ENCODE measurements around the gene IQCE. TPM values are rescaled to one million over a fixed set of nuclear protein-coding genes. Genes with fewer than 3 reads are reported as not detected.

IQCE gene
- total RNA-seq, 1 donor from 2014 or later = 12.0 TPM

DNA sequence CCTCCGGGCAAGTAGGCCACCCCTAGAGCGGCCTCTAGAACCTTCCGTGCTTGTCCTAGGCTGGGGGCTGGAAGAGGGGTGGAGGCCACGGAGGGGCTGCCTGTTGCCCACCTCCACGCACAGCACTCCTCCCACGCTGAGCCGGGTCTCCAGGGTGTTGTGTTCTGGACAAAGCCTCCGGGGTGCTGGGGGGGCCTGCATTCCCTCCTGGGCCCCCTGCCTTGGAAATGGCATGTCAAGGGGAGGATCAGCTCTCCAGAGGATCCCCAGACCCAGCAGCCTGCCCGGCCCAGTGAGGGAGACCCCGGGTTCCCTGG is 64.9 kb downstream of the IQCE start:
- no peaks in the 10 kb centered on the region for H3K36me3 Mint-ChIP-seq (ENCODE audit: unreplicated experiment)
- peaks cover 6% of the 10 kb centered on the region for H3K4me1 Mint-ChIP-seq (ENCODE audit: low read depth, unreplicated experiment)
- H3K27me3 Mint-ChIP-seq (ENCODE audit: unreplicated experiment) = peaks cover 3% of the 10 kb centered on the region
- H3K4me3 Mint-ChIP-seq (ENCODE audit: unreplicated experiment) = no peak overlapping the region
- no peak overlapping the region for H3K27ac Mint-ChIP-seq (ENCODE audit: unreplicated experiment)
- no peak for DNase-seq
- TF ChIP-seq, protein P1, sequence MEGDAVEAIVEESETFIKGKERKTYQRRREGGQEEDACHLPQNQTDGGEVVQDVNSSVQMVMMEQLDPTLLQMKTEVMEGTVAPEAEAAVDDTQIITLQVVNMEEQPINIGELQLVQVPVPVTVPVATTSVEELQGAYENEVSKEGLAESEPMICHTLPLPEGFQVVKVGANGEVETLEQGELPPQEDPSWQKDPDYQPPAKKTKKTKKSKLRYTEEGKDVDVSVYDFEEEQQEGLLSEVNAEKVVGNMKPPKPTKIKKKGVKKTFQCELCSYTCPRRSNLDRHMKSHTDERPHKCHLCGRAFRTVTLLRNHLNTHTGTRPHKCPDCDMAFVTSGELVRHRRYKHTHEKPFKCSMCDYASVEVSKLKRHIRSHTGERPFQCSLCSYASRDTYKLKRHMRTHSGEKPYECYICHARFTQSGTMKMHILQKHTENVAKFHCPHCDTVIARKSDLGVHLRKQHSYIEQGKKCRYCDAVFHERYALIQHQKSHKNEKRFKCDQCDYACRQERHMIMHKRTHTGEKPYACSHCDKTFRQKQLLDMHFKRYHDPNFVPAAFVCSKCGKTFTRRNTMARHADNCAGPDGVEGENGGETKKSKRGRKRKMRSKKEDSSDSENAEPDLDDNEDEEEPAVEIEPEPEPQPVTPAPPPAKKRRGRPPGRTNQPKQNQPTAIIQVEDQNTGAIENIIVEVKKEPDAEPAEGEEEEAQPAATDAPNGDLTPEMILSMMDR (IDR thresholded peaks at IDR 0.05; ENCODE audit: partially characterized antibody, unreplicated experiment) = no peak
- H3K9me3 Mint-ChIP-seq (ENCODE audit: unreplicated experiment) = peaks cover 7% of the 10 kb centered on the region

DNA sequence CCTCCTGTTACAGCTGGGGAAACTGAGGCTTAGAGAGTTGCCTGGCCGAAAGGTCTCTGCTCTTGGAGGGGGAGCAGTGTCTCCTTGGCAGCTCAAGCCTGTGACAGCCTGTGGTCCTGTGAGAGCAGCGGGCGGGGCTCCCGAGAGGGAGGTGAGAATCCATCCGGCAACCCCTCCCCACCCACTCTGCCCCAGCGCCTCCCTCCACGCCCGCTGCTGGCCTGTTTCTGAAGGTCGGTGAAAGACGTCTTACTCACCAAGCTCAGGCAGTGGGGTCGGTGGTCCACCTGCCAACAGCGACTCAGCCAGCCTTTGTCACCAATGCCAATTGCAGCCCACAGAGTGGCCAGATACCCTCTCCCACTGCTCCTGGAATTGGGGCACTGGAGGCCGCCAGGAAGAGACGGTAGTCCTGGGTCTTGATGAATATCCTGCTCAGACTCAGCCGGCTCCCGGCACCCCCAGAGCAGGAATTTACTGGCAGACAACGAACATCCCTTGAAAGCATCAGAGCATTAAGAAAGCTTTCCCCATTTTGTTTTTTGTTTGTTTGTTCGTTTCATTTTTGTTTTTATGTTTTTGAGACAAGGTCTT is 65.6 kb downstream of the IQCE start:
- peaks cover 6% of the 10 kb centered on the region for H3K4me1 Mint-ChIP-seq (ENCODE audit: low read depth, unreplicated experiment)
- TF ChIP-seq, protein P1 (IDR thresholded peaks at IDR 0.05; ENCODE audit: partially characterized antibody, unreplicated experiment) = no peak
- no peak overlapping the region for H3K27ac Mint-ChIP-seq (ENCODE audit: unreplicated experiment)
- no peak overlapping the region for H3K4me3 Mint-ChIP-seq (ENCODE audit: unreplicated experiment)
- H3K27me3 Mint-ChIP-seq (ENCODE audit: unreplicated experiment) = peaks cover 5% of the 10 kb centered on the region
- no peak for DNase-seq
- no peaks in the 10 kb centered on the region for H3K36me3 Mint-ChIP-seq (ENCODE audit: unreplicated experiment)
- peaks cover 7% of the 10 kb centered on the region for H3K9me3 Mint-ChIP-seq (ENCODE audit: unreplicated experiment)

DNA sequence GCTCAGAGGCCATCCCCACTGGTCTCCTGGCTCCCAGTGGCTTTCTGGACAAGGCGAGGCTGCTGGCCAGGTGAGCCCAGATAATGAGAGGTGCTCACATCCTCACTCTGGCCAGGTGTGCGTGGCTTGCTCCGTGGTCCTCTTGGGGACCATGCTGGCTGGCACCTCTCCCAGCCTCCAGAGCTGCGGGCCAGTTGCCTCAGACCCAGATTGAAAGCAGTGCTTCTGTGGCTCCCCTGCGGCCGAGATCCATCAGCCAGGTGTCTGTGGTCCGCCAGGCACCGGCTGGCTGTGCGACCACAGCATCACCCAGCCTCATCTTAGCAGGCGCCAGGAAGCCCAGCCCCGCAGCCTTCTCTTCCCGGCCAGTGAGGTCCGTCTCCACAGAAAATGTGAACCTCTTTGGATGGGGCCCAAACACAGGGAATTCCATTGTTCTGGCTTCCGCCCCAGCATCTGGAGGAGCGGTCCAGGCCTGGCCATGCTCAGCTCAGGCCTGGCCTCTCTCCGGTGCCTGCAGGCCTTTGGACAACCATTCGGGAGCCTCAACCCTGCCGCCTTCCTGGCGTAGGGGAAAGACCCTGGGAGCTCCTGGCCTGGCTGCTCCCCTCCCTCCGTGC is 67.8 kb downstream of the IQCE start:
- DNase-seq = no peak
- peaks cover 3% of the 10 kb centered on the region for H3K4me1 Mint-ChIP-seq (ENCODE audit: low read depth, unreplicated experiment)
- H3K27me3 Mint-ChIP-seq (ENCODE audit: unreplicated experiment) = peaks cover 8% of the 10 kb centered on the region
- no peak overlapping the region for H3K4me3 Mint-ChIP-seq (ENCODE audit: unreplicated experiment)
- no peak overlapping the region for H3K27ac Mint-ChIP-seq (ENCODE audit: unreplicated experiment)
- H3K36me3 Mint-ChIP-seq (ENCODE audit: unreplicated experiment) = no peaks in the 10 kb centered on the region
- TF ChIP-seq, protein P1 (IDR thresholded peaks at IDR 0.05; ENCODE audit: partially characterized antibody, unreplicated experiment) = no peak
- peaks cover 2% of the 10 kb centered on the region for H3K9me3 Mint-ChIP-seq (ENCODE audit: unreplicated experiment)

DNA sequence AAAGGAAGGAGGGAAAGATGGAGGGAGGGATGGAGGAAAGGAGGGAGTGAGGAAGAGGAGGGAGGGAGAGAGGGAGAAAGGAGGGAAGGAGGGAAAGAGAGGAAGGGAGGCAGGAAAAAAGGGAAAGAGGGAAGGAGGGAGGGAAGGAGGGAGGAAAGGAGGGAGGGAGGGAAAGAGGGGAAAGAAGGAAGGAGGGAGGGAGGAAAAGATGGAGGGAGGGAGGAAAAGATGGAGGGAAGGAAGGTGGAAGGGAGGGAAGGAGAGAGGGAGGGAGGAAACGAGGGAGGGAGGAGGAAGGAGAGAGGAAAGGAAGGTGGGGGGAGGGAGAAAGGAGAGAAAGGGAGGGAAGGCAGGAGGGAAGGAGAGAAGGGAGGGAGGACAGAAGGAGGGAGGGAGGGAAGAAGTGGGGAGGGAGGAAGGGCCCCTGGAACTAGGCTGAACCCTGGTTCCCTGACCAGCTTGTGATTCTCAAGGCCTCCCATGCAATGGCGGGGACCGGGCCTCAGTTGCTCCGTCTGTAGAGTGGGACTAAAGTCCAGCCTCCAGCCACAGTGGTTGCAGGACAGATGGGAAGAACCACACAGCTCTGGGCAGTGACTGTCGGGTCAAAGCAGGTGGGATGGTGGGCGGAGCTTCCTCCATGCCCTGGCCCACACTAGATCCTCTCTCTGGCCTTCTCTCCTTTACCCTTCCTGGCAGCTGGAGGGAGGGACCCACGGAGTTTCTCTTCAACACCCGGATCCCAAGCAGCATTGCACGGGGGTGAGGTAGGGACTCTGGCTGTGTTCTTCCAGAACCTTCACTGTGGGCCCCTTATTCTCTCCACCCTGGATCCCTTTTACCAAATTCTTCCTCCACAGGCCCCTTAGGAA is 68.7 kb downstream of the IQCE start:
- Mint-ChIP-seq H3K4me3 (ENCODE audit: unreplicated experiment) (no peak overlapping the region), H3K9me3 (ENCODE audit: unreplicated experiment) (peaks cover 3% of the 10 kb centered on the region), H3K27me3 (ENCODE audit: unreplicated experiment) (peaks cover 8% of the 10 kb centered on the region), H3K27ac (ENCODE audit: unreplicated experiment) (no peak overlapping the region), H3K36me3 (ENCODE audit: unreplicated experiment) (no peaks in the 10 kb centered on the region), H3K4me1 (ENCODE audit: low read depth, unreplicated experiment) (no peaks in the 10 kb centered on the region)
- TF ChIP-seq, protein P1 (IDR thresholded peaks at IDR 0.05; ENCODE audit: partially characterized antibody, unreplicated experiment) = no peak
- no peak for DNase-seq

DNA sequence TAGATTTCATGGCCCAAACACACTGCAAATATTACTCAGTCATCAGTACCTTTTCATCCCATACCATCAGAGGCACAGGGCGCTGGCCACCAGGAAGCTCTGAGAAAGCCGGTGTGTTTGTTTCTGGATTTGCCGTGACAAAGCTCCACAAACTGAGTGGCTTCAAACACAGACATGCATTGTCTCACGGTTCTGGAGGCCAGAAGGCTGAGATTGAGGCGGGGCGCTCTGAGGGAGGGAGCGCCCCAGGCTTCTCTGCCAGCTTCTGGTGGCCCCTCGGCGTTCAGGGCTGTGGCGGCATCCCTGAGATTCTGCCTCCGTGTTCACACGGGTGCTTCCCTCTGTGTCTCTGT is 69.3 kb downstream of the IQCE start:
- peaks cover 3% of the 10 kb centered on the region for H3K9me3 Mint-ChIP-seq (ENCODE audit: unreplicated experiment)

More for the DNA sequence above, 69.3 kb downstream of the IQCE start:
- DNase-seq = no peak
- TF ChIP-seq, protein P1 (IDR thresholded peaks at IDR 0.05; ENCODE audit: partially characterized antibody, unreplicated experiment) = no peak
- Mint-ChIP-seq H3K4me3 (ENCODE audit: unreplicated experiment) (no peak overlapping the region), H3K36me3 (ENCODE audit: unreplicated experiment) (no peaks in the 10 kb centered on the region), H3K27me3 (ENCODE audit: unreplicated experiment) (peaks cover 8% of the 10 kb centered on the region), H3K27ac (ENCODE audit: unreplicated experiment) (no peak overlapping the region), H3K4me1 (ENCODE audit: low read depth, unreplicated experiment) (no peaks in the 10 kb centered on the region)

All from glutamatergic neuron (in vitro differentiated cells).